ENCODE results near the gene ZNF586.
"Not testable (repeated sequence)": the region's sequence is repeated elsewhere in the genome, so short reads cannot be mapped to it uniquely, and the experiment has no call there.

The ZNF586 gene

DNA sequence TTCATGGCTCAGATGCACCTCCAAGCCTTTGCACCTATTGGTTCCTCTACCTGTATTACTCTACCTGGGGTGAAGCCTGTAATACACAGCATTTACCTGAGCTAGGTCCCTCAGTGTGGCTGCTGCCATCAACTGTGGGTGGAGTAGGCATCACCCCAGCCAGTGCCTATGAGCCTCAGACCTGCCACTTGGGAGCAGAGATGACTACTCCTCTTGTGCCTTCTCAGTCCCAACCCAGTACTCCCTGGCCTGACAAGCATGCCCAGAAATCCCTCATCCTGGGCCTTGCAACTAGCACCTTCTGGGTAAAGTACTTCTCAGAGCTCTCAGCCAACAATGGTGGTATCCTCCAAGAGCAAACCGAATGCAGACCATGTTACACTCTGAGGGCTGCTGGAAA, 27.1 kb downstream of the ZNF586 start:
- not testable (repeated sequence) for DNase-seq (ENCODE audit: low read depth)

- DNase-seq (ENCODE audit: low read depth), result no peak
Measured at GRCh38 chr19:57800696-57801095, 31.2 kb downstream of the ZNF586 start.

DNA sequence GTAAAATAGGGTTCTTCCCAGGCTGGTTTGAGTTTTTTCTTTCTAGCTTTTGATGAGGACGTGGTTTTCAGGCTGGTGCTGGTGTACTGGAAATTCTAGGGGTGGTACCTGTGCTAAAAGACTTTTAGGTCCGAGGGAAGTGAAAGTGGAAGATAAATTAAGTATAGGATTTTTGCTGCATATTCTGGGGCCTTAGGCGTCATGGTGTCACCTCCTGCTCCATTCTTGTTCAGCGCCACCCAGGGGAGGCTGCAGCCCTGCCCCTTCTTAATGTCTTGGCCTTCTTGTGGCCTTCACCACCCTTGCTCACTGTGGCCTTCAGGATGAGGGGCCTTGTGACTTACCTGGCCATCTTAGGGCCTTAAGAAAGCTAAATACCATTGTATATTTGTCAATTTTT, 32.8 kb downstream of the ZNF586 start:
- DNase-seq (ENCODE audit: low read depth), result no peak

DNA sequence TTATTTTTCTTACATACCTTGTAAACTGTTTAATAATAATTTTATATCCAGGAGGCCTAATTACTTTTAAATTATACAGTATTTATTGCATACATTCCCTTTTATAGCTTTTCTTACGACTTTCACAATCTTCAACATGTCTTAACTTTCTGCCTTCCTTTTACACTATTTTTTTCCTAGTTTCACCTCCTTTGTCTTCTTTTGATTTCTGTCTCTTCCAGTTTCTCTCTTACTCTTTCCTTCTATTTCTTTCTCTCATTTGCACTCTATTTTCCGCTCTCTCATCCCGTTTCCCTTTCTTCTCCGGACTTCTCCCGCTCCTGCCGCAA, 33.8 kb downstream of the ZNF586 start:
- no peak for DNase-seq (ENCODE audit: low read depth)

- DNase-seq (ENCODE audit: low read depth), result peak; percentile 9
Measured at GRCh38 chr19:57803594-57804325, 34.3 kb downstream of the ZNF586 start.

GRCh38 chr19:57807541-57807940, 38.1 kb downstream of the ZNF586 start:
- no peak for DNase-seq (ENCODE audit: low read depth)

DNA sequence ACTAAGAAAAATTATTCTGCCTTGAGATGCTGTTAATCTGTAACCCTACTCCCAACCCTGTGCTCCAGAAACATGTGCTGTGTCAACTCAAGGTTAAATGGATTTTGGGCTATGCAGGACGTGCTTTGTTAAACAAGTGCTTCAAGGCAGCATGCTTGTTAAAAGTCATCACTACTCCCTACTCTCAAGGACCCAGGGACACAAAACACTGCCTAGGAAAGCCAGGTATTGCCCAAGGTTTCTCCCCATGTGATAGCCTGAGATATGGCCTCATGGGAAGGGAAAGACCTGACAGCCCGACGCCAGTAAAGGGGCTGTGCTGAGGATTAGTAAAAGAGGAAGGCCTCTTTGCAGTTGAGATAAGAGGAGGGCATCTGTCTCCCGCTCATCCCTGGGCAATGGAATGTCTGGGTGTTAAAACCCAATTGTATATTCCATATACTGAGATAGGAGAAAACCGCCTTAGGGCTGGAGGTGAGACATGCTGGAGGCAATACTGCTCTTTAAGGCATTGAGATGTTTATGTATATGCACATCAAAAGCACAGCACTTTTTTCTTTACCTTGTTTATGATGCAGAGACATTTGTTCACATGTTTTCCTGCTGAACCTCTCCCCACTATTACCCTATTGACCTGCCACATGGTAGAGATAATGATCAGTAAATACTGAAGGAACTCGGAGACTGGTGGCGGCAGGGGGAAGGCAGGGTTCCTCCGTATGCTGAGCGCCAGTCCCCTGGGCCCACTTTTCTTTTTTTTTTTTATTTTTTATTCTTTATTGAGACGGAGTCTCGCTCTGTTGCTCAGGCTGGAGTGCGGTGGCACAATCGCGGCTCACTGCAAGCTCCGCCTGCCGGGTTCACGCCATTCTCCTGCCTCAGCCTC, 41.2 kb downstream of the ZNF586 start:
- DNase-seq (ENCODE audit: low read depth), result not testable (repeated sequence)

- no peak for DNase-seq (ENCODE audit: low read depth)
Measured at GRCh38 chr19:57812226-57812625, 42.8 kb downstream of the ZNF586 start.

DNA sequence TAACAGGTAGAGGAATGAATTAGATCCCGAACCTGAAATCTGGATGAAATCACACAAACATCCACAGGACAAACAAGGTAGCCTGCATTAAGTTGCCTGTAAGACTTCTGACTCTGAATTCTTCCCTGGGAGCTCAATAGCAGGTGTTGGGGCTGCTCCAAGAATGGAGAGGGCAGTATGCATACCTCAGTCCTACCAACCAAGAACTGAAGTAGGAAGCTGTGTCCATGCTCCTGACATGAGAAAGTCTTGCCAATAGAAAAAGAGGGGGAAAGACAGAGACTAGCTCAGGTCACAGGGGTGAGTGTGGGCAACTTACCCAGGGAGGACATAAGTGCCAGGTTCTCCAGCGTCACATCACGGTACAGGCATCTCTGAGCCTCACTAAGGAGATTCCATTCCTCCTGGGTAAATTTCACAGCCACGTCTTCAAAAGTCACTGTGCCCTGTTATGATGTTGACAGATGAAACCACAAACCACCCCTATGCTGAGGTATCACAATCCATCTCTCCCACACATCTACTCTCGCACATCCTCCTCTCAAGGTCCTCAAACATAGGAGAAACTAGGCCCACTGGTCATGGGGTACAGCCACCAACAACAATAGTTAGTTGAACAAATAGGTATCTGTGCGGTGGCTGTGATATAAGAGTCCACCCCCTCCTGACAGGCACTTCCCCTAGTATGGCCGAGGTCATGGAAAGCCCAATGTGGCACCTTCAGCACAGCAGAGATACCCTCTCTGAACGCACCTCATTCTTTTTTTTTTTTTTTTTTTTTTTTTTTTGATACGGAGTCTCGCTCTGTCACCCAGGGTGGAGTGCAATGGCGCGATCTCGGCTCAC, 43.7 kb downstream of the ZNF586 start:
- not testable (repeated sequence) for DNase-seq (ENCODE audit: low read depth)

GRCh38 chr19:57813919-57814504, 44.5 kb downstream of the ZNF586 start:
- DNase-seq (ENCODE audit: low read depth), result no peak

DNA sequence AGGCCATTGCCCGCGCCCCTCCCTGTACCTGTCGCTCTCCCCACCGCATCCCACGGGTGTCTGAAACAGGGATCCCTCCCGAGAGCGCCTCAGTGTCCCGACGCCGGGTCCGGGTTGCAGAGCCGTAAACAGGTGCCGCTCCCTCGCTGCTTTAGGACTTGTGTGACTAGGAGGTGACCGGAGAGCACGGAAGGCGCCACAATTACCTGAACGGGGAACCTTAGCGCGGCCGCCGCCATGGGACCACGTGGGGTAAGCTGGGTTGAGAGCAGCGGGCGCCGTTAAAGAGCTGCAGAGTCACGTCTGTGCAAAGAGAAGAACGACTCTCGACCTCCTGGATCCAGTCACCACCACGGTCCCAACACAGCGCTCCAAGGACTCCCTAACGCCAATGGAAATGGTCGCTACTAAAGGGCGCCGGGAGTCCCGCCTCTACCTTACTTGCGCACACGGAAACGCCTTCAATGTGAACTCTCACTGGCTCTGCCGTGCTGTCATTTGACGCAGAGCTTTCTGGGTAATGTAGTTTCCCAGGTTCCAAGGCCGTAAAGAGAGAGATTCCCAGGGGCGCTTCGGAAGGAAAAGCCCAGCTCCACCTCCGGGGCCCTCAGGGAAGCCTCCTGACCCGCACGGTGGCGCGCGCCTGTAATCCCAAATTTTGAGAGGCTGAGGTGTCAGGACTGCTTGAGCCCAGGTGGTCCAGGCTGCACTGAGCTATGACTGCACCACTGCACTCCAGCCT, 45.2 kb downstream of the ZNF586 start, which contains the start of gene ZNF552:
Gene ZNF552, minus strand, starts transcription at position 409 of the 742 bp plus-strand sequence. Its CDS starts 170 bp downstream, at position 239.
- DNase-seq (ENCODE audit: low read depth), result peak; percentile 77

GRCh38 chr19:57815247-57816075, 46.0 kb downstream of the ZNF586 start:
- no peak for DNase-seq (ENCODE audit: low read depth)

DNA sequence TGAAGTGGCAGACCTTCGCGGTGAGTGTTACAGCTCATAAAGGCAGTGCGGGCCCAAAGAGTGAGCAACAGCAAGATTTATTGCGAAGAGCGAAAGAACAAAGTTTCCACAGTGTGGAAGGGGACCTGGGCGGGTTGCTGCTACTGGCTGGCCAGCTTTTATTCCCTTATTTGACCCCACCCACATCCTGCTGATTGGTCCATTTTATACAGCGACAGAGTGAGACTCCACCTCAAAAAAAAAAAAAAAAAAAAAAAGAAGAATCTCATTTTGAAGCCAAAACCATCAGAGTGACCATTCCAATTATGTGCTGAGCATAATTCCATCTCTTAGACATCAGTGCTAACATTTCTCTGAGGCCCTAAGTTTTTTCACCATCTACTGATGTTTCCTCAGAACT, 47.2 kb downstream of the ZNF586 start:
- no peak for DNase-seq (ENCODE audit: low read depth)

- DNase-seq (ENCODE audit: low read depth), result no peak
Measured at GRCh38 chr19:57817976-57818375, 48.5 kb downstream of the ZNF586 start.

DNA sequence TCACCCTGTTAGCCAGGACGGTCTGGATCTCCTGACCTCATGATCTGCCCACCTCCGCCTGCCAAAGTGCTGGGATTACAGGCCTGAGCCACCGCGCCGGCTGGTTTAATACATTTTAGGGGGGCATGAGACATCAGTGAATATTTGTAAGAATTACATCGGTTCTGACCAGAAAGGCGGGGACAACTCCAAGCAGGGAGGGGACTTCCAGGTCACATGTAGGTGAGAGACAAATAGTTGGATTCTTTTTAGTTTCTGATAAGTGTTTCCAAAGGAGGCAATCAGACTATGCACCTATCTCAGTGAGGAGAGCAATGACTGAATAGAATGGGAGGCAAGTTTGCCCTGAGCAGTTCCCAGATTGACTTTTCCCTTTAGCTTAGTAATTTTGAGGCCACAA, 48.9 kb downstream of the ZNF586 start:
- no peak for DNase-seq (ENCODE audit: low read depth)

DNA sequence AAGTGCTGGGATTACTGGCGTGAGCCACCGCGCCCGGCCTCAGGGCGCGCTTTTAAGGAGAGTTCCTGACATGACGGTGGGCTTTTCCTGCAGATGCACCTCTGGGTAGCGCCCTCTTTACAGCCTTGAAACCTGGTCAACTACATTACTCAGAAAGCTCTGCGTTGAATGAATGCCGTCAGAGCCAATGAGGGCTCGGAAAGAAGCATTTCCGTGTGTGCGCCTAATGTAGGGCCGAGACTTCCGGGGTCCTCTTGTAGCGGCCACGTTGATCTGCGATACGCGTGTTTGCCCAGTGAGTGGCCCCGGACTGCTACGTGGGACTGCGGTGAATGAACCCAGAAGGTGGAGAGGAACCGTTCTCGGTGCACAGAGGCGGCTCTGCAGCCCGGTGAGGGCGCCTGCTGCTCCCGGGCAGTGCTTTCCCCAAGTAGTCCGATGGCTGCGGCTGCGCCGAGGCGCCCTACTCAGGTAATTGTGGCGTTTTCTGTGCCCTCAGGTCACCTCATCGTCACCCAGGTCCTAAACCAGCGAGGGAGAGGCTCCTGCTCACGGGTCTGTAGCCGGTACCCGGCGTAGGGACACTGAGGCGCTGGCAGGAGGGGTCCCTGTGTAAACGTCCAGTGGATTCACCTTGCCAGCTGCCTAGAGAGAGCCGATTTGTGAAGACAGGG, 50.1 kb downstream of the ZNF586 start:
- peak; percentile 78 for DNase-seq (ENCODE audit: low read depth)

DNA sequence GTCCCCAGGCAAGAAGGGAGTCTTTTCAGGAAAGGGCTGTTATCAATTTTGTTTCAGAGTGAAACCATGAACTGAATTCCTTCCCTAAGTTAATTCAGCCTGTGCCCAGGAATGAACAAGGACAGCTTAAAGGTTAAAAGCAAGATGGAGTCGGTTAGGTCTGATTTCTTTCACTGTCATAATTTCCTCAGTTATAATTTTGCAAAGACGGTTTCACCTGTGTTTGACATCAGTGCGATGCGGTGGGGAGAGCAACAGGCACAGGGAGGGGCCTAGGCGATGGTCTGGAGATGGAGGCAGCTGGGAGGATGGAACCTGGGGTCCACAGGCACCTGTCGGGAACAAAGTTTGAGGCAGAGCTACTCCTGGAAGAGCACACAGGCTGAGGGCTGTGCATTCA, 51.1 kb downstream of the ZNF586 start:
- DNase-seq (ENCODE audit: low read depth), result no peak

DNA sequence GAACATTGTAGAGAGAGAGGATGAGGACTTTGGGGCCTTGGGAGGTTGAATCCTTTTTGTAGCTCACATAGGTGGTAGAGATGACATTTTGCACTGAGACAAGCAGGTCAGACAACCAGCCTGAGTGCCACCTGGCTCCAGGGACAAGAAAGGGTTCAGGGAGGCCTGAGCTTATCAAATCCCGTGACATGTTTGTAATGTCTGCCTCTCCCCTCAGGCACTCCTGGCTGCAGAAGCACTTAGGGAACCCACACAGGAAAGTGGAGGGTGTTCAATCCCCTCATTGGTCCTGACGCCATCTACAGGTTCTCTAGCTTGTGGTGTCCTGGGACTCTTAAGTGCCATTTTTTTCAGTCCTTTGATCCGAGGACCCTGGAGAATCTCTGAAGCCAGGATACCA, 51.6 kb downstream of the ZNF586 start:
- not testable (repeated sequence) for DNase-seq (ENCODE audit: low read depth)

- DNase-seq (ENCODE audit: low read depth), result not testable (repeated sequence)
Measured at GRCh38 chr19:57821501-57821900, 52.0 kb downstream of the ZNF586 start.

GRCh38 chr19:57823155-57823554, 53.7 kb downstream of the ZNF586 start:
- DNase-seq (ENCODE audit: low read depth), result not testable (repeated sequence)

Measured in fibroblast of the conjunctiva (primary cell).